ENCODE results near the gene VAV2.
"Not testable (repeated sequence)": the region's sequence is repeated elsewhere in the genome, so short reads cannot be mapped to it uniquely, and the experiment has no call there.

Gene VAV2

DNA sequence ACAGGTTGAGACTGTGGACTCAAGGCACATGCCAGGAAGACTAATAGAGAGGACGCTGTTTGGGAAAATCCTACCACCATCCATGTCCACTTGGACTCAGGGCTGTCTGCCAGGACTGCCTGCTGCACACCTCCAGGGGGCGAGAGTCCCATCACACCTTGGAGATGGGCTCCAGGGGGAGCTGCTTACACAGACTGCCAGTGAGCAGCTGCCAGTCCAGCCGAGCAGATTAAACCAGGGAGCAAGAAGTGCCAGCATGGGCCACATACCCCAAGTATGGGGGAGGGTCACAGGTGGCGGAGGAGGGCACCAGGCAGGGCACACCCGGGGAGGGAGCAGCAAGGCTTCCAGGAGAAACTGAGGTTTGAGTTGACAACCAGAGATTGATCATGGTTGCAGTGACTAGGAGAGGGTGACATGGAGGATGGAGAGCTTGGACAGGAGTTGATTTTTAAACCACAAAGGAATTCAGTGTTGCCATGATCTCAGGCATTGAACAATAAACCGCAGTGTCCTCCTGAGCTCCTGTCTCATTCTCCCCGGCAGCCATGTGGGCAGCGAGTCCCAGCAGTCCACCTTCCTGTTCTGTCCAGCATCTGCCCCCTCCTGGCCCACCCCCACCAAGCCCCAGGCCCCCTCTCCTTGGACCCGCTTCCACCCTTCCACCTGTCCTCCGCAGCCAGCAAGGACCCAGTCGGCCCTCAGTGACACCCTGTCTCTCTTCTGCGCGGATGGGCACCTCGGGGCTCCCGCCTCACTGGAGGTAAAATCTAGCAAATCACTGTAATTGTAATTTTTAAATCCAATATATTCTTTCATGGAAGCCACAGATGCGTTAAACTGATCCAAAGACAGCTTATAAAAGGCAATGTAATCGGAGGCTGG, 3.1 kb upstream of the VAV2 start:
- DNase-seq: no peak

DNA sequence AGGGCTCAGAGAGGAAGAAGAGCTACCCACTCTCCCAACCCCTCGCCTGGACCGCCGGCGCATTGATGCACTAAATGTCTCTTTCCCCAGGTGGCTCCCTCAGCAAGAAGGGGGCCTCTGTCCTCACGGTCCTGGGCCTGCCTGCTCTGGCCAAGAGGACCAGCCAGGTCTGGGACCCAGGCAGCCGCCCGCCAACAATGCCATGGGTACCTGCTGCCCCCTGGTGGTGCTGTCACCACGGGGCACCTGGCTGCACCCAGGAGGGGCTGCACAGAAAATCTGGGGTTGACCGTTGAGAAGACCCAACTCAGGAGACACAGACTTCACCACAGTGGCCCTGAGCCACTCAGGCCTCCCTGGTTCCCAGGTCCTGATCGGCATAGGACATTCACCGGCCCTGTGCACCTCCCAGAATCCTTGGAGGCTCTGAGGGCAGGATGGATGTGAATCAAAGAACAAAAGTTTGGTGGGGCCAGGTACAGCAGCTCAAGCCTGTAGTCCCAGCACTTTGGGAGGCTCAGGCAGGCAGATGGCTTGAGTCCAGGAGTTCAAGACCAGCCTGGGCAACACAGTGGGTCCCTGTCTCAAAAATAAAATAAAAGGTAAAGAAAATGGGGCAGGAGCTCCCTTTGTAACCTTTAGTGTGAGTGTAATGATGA, 2.4 kb upstream of the VAV2 start:
- DNase-seq: peak; percentile 58

DNA sequence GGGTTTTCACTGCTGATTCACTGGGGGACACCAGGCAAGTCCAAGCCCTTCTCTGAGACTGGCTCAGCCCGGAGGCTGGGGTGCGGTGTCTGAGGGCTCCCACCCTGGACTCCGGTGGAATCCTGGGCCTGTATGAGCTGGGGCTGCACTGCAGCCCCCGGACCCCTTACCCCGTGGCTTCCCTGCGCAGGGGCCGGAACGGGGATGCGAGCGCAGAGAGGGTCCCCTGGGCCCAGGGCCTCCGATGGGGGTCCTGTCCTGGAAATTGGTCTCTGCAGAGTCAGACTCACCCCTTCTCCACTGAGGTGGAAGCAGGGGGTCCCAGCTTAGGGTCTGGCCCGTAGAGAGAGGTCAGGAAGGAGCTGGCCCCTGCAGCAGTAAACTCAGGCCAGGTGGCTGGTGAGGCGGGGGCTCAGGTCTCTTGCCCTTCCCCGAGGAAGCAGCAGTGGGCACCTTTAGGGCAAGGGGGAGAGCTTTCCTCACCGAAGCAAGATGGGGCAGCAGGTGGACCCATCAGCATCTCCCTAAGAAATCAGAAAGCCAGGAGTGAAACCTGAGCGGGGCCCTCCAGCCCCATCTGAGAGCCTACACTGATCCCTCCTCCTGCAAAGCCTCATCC, 1.6 kb upstream of the VAV2 start:
- DNase-seq: no peak

DNA sequence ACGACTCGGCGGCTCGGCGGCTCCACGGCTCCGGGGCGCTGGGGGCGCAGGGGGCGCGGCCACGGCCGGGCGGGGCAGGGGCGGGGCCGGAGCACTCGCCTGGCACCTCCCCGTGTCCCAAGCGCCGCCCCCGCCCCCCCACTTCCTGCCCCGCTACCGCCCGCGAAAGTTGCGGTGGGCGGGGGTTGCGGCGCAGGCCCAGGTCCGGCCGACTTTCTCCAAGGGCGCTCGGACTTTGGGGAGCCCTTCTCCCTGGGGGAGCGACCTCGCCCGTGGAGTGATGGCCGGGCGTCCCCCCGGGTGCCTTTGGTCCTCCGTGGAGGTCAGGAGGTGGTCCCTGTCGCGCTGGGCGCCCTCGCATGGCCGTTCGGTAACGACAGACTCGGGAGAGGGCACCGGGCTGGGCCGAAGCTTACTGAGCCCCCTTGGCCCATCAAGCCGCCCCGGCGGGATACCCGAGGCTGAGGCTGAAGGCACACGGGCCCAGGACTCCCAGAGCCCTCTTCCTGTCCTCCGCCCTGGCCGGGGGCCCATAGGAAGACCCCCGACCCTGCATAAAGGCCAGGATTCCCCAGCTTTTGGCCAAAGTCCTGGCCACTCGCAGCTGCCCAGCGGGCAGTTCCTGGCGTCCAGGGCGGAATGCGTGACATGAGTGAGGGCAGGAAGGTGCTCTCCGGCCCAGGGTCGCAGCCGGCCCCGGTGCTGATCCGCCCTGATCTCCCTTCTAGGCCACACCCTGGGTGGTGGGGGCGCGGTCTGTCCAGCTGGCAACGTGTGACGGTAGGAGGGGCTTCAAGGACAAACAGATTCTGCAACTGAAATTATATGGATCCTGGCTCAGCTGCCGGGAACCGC, 883 bp upstream of the VAV2 start:
- peak; percentile 75 for DNase-seq

DNA sequence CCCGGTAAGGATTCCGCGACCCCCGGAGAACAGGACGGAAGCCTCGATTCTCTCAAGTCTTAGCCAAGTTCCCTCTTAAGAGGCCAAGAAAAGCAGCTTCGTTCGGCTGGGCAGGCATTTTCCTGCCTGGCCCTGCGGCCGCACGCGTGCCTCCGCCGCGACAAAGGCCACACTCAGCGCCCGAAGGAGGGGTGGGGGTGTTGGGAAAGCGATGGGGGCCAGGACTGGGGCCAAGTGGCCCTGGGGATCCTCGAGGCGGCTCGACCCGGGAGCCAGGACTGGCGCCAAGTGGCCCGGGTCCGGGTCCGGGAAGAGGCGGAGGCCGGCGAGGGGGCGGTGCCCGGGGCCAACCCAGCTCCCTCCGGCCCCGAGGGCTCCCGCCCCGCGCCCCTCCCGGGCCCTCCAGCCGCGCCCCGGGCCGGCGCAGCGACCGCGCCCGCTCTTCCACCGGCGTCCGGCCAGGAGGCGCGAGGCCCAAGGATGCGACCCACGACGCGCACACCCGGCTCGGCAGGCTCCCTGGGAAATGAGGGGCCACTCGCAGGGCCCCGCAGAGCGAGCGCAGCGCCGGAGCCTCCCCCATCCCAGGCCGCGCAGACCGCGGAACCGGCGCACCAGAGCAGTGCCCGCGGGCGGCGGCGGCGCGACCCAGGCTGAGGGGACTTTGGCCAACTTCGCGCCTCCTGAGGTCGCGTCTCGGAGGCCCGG, 756 bp downstream of the VAV2 start:
- DNase-seq: no peak

DNA sequence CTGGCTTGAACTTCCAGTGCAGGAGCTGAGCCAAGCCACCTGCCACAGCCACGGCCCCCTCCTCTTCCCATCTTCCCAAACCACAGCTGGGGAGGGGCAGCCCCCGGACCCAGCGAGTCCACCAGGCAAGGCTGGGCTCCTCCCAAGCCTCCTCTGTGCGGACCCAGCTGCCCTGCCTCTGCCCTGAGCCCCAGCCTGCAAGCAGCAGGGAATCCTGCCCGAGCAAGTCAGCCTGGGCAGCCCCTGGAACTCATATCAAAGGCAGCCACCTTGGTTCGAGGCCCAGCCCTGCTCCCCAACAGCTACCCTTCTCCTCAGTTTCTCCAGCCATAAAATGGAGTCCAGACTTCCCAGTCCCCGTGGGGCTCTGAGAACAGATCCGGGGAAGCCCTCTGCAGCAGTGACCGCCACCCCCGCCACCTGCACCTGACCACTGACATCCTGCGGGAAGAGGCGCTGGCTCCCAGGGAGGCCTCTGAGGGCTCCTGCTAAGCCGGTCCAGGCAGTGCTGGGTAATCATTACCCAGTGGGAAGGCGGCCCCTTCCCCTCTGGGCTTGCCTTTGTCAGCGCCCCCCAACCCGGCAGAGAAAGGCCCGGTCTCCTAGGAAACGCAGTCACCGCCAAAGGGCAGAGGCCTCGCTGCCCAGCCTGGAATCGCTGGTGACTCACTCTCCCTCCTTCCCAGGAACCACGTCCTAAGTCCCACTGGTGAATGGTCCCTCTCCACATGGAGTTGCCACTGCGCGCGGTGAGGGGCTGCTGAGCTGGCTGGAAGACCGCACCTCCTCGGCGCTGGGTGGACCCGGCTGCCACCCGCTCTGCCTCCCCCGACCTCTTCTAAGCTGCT, 1.5 kb downstream of the VAV2 start:
- DNase-seq: no peak

DNA sequence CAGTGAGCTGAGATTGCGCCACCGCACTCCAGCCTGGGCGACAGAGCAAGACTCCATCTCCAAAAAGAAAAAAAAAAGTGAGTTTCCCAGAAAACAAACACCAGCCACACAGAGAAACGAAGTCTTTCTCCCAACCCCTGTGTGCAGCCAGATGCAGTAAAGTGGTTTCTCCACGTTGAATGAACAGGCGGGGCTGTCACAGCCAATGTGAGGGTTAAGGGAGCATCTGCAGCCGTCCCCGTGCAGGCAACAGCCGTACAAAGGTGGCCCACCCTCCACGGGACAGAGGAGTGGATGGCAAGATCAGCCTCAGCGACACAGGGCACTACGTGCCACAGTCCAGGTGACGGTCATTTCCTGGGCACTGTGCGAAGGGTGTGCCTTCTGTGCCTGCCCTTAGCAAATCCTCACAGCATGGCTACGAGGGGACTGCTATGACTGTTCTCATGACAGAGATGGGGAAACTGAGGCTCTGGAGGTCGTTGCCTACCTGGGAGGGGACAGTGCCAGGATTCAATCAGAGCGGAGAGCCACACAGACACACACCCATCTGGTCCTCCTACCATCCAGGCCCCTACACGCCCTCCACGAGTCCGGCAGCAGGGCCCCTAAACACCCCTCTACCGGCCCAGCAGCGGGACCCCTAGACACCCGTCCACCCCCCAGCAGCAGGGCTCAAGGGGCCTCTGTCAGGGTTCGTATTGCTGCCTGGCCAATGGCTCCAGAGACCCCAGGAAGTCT, 2.3 kb downstream of the VAV2 start:
- DNase-seq: no peak

DNA sequence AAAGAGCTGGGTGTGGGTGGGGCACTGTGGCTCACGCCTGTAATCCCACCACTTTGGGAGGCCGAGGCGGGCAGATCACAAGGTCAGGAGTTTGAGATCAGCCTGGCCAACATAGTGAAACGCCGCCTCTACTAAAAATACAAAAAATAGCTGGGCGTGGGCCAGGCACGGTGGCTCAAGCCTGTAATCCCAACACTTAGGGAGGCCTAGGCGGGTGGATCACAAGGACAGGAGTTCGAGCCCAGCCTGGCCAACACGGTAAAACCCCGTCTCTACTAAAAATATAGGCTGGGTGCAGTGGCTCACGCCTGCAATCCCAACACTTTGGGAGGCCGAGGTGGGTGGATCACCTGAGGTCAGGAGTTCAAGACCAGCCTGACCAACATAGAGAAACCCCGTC, 3.4 kb downstream of the VAV2 start:
- DNase-seq: not testable (repeated sequence)

DNA sequence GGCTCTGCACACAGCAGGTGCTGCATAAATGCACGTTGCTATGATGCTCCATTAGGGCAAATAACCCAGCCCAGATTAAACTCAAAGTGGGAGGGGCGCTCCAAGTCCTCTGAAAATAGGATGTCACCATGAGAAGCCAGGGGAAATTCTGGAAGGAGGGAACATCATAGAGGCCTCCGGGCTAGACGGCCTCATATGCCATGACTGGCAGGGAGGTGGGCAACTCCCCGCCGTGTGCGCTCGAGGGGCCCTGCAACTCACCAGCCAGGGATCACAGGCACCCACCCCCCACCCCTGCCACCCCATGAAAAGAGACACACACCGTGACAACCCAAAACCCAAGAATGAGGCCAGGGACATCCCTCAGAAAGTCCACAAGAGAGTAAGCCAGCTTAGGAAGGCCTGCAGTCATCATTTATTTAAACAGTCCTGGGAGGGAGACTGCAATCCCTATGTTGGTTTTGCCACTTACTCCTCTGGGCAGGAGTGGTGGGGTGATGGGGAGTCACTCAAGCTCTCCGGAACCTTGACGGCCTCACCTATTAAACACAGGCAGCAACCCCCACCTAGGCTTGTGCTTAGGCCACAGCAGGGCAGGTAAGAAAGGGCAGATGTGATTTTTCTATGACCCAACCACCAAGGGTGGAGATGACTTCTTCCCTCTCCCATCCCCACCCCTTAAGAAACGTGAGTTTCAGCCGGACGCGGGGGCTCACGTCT, 4.0 kb downstream of the VAV2 start:
- DNase-seq: no peak

DNA sequence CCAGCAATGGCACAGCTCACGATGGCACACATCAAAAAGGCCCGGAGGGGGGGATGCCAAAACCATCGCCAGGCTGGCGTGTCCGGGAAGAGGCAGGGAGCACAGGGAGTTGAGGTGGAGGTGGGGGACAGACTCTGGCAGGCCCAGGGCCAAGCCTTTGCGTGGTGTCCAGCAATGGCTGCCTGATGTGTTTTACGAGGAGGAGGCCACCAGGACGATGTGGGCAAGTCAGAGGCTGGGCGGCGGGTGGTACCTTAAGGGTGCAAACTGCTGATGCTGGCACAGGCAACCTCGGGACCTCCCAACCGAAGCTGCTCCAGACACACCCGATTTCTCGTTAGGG, 4.7 kb downstream of the VAV2 start:
- no peak for DNase-seq

DNA sequence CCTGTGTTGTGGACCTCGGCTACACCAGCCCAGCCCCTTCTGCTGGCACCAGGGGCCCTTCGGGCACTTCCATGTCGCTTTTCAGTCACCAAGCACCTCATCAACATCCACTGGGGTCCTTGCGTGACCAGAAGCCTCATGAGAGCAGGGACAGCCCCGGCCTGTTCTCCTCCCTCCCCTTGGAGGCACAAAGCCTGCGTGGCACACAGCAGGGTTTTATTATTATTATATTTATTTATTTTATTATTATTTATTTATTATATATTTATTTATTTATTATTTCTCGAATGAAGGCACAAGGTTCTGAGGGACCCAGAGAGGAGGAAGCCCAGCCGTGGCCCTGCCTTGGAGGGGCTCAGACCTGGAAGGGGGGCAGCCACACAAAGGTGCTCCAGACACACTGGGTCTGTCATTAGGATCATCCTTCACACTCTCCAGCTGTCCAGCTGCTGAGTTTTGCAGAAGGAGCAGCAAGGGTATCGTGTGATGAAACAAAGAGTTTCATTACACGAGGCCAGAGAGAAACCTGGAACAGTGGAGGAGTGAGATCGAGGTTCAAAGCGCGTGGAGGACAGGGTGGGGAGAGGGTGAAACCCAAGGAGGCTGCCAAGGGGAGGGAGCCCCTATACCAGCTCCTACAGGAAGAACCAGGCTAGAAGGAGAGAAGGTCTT, 5.2 kb downstream of the VAV2 start:
- DNase-seq: no peak

DNA sequence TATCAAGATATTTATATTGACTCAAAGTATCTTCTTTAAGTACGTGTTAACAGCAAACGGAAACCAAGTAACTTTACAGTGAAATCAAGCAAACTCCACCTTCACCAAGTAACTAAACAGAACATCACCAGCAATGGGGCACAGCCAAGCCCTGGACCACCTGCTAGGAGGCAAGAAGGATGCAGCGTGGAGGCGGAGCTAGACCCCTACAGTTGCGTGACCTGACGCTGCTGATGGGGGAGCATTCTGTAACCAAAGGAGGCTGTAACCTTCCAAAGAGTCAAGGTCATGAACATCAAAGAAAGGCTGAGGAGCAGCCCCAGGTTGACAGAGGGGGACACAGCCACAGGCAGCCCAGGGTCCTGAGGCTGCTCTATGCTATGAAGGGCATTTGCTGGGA, 6.1 kb downstream of the VAV2 start:
- no peak for DNase-seq

DNA sequence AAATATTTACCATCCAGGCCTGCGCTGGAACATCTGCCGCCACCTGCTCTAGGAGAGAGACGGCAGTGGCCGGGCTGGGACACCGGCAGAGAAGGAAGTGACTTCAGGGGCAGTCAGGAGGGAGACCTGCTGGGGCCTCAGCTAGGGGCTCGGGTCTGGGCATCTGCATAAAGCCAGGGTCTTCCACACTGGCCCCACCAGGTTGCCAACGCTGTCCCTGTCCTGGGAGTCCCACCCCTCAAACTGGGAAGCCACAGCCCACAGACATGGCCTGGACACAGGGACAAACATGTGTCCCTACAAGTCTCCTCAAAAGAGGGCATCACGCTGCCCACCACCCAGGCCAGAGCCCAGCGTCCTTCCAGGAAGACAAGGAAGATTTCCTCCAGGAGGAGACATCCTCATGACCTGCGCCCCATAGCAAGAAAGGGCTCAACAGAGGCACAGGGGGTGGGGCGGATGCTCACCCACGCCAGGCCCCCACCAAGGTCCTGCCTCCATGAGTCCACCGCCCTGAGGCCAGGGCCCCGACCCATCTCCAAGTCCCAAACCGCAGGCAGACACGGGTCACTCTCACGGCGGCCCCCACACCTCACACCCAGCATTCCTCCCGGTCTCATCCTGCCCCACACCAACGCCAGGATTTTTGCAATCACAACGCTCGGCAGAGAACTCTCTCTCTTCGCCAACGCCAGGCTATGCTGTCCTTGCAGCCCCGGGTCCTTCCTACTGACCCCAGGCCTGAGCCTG, 9.0 kb downstream of the VAV2 start:
- DNase-seq: no peak

DNA sequence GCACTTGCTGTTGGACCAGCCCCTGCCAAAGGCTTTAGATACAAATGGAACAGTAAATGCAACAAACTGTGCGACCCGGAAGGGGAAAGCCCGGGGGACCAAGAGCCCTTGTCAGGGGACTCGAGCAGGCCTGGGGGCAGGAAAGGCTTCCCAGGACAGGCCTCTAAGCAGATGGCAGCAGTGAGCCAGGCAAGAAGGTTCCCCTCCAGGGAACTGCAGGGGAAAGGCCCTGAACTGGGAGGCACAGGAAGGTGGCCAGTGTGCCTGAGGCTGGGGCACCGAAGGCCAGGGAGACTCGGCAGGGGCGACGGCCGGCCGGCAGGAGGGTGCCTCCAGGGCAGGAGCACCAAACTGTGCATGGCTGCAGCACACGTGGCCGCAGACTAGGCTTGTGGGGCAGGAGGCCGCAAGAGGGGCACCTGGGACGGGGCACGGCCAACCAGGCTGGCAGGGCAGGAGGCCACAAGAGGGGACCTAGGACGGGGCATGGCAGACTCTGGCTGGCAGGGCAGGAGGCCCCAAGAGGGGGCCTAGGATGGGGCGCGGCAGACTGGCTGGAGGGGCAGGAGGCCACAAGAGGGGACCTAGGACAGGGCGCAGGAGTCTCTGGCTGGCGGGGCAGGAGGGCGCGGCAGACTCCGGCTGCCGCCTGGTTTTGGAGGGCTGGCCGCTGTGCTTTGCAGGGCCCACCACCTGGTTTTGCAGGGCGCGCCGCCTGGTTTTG, 10.0 kb downstream of the VAV2 start:
- DNase-seq: no peak

DNA sequence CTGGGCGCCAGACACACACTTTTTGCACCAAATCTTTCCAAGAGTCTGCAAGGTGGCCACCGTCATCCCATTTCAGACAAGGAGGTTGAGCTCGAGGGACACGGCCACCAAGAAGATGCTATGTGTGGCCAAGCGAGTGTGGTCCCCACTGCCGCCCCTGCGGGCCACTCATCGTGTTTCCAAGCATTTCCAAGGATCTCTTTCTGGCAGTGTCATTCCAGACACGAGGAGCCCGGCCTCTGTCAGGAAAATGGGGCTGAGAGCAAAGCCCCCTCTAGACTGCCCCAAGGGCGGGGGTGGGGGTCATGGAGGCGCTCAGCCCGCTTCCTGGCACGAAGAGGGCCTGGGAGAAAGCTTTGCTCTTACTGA, 10.6 kb downstream of the VAV2 start:
- DNase-seq: no peak

DNA sequence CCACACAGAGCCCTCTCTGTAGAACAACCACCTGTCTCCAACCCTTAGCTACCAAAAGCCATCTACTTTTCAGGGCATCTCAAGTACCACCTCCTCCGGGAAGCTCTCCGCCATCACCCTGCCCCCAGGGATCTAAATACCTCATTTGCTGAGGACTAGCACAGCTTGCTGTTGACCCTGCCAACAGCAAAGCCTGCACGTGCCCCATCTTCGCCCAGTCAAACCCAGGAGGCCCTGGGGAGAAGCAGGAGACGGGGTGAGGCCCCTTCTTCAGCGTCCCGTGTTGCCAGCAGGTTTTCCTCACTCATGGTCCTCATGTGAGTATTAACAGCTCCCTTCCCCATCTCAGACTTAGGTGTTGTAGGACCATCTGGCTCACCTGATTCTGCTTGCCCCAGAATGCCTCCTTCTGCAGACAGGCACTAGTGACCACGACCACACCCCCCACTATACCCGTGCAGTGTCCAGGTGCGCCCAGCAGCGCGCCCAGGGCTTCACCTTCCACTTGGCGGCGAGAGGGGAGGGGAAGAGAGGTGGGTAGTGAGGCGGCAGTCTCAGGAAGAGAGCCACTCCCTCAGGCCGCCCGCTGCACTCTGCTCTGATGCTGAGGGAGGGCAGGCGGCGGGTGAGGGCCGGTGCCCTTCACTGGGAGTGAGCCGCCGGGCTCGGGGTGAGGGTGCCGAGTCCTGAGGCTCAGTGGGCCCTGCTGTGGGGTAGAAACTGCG, 11.1 kb downstream of the VAV2 start:
- no peak for DNase-seq
